ENCODE results near the gene LMX1B. TPM values are rescaled to one million over a fixed set of nuclear protein-coding genes. Genes with fewer than 3 reads are reported as not detected.

Gene LMX1B
- total and polyA plus RNA-seq, 11 donors: 0.15 to 1.1 (median 0.39) TPM

- no peaks in the 10 kb centered on the region for H3K36me3 ChIP-seq
- peaks cover 6 to 39% (median 19%) of the 10 kb centered on the region in 9 donors for H3K27me3 ChIP-seq
- no peaks in the 10 kb centered on the region for H3K9me3 ChIP-seq
- TF ChIP-seq POLR2A (IDR thresholded peaks at IDR 0.05): no peak
- TF ChIP-seq, protein P1, sequence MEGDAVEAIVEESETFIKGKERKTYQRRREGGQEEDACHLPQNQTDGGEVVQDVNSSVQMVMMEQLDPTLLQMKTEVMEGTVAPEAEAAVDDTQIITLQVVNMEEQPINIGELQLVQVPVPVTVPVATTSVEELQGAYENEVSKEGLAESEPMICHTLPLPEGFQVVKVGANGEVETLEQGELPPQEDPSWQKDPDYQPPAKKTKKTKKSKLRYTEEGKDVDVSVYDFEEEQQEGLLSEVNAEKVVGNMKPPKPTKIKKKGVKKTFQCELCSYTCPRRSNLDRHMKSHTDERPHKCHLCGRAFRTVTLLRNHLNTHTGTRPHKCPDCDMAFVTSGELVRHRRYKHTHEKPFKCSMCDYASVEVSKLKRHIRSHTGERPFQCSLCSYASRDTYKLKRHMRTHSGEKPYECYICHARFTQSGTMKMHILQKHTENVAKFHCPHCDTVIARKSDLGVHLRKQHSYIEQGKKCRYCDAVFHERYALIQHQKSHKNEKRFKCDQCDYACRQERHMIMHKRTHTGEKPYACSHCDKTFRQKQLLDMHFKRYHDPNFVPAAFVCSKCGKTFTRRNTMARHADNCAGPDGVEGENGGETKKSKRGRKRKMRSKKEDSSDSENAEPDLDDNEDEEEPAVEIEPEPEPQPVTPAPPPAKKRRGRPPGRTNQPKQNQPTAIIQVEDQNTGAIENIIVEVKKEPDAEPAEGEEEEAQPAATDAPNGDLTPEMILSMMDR (IDR thresholded peaks at IDR 0.05): no peak
- DNase-seq (no peak), ATAC-seq (no peak)
- intact Hi-C loops (cut with DNase I): no loop called here
- whole genome bisulfite sequencing, 4 donors: 71 to 75% (median 74%) methylated on average over 12 of the region's 12 CpGs
- no peak overlapping the region for H3K4me3 ChIP-seq
- no peak overlapping the region for H3K27ac ChIP-seq
- H3K4me1 ChIP-seq: peaks cover 0 to 20% (median 8%) of the 10 kb centered on the region in 12 donors
These were observed 7.8 kb upstream of the LMX1B start for GRCh38 chr9:126605792-126606482.

DNA sequence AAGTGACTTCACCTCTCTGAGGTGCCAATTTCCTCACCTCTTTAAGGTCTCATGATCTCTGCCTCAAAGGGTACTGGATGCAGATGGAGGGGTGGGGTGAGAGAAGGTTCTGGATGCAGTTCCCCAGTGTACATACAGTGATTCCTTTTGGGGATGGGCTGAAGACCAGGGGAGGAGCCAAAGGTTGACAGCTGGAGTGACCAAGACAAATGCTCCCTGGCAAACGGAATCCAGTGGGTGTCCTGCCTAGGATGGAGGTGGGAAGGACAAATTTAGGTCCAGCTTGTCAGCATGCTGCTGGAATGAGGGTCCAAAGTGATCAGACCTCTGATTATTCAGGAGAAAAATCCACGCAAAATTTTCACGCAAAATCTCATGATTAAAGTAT is 7.3 kb upstream of the LMX1B start:
- Histone ChIP-seq H3K4me3 (no peak overlapping the region), H3K36me3 (no peaks in the 10 kb centered on the region), H3K9me3 (no peaks in the 10 kb centered on the region), H3K27me3 (peaks cover 10 to 45% (median 24%) of the 10 kb centered on the region in 9 donors), H3K4me1 (peaks cover 0 to 24% (median 13%) of the 10 kb centered on the region in 12 donors), H3K27ac (no peak overlapping the region)
- ATAC-seq (no peak), DNase-seq (no peak)
- no peak for TF ChIP-seq POLR2A (IDR thresholded peaks at IDR 0.05)
- intact Hi-C loops (cut with DNase I): no loop called here
- WGBS, 4 donors: 39 to 47% (median 42%) methylated on average over 3 of the region's 3 CpGs

- TF ChIP-seq POLR2A (IDR thresholded peaks at IDR 0.05): no peak
- TF ChIP-seq, protein P1 (IDR thresholded peaks at IDR 0.05): no peak
- DNase-seq: no peak
These were observed 6.6 kb upstream of the LMX1B start for GRCh38 chr9:126607086-126607485.

GRCh38 chr9:126607731-126608130 is 6.0 kb upstream of the LMX1B start:
- TF ChIP-seq, protein P1 (IDR thresholded peaks at IDR 0.05): no peak
- 78 to 82% (median 81%) methylated on average over 7 of the region's 7 CpGs for WGBS, 4 donors
- Histone ChIP-seq H3K27ac (no peak overlapping the region), H3K27me3 (peaks cover 15 to 57% (median 37%) of the 10 kb centered on the region in 9 donors), H3K9me3 (no peaks in the 10 kb centered on the region), H3K36me3 (no peaks in the 10 kb centered on the region), H3K4me1 (peaks cover 0 to 35% (median 20%) of the 10 kb centered on the region in 12 donors), H3K4me3 (no peak overlapping the region)
- ATAC-seq: no peak
- intact Hi-C loops (cut with DNase I): no loop called here
- DNase-seq: no peak

More at GRCh38 chr9:126607086-126607485, 6.6 kb upstream of the LMX1B start:
- no peaks in the 10 kb centered on the region for H3K36me3 ChIP-seq
- H3K27ac ChIP-seq: no peak overlapping the region
- no peak for ATAC-seq
- H3K4me1 ChIP-seq: peaks cover 0 to 29% (median 17%) of the 10 kb centered on the region in 12 donors
- H3K27me3 ChIP-seq: peaks cover 10 to 51% (median 30%) of the 10 kb centered on the region in 9 donors
- intact Hi-C loops (cut with DNase I): no loop called here
- H3K9me3 ChIP-seq: no peaks in the 10 kb centered on the region
- no peak overlapping the region for H3K4me3 ChIP-seq
- WGBS, 4 donors: 38 to 57% (median 42%) methylated on average over 1 of the region's 1 CpG
